Calu3 (cell line): ENCODE data around the gene NUDT13. TPM values are rescaled to one million over a fixed set of nuclear protein-coding genes. Genes with fewer than 3 reads are reported as not detected.

ENCODE experiments used
- BruUV-seq: library from RNA; stranded (reverse); fragments of 400-500 nt; replicated peaks from 2 replicates; lab custom pipeline; 2021; lab: Mats Ljungman, UMichigan
- CTCF ChIA-PET: fragments of 300-600 bp; sonication (Branson Sonifier 250); formaldehyde crosslinking; loops from one replicate; lab custom pipeline; 2022; ENCODE audit warnings: antibody characterized with exemption; lab: Charles Lee
- DNase-seq: peaks from one replicate; pipeline ENCODE4 v3.0.0; 2022
- H3K27ac Mint-ChIP-seq: one replicate; pipeline ENCODE4 v1.8.0; 2022; ENCODE audit warnings: mixed read lengths; ENCODE audit not compliant: unreplicated experiment
- H3K27me3 Mint-ChIP-seq: one replicate; pipeline ENCODE4 v1.8.0; 2022; ENCODE audit warnings: mixed read lengths; ENCODE audit not compliant: unreplicated experiment
- H3K36me3 Mint-ChIP-seq: one replicate; pipeline ENCODE4 v1.8.0; 2022; ENCODE audit warnings: mild to moderate bottlenecking, moderate library complexity, mixed read lengths; ENCODE audit not compliant: insufficient read depth, unreplicated experiment
- H3K4me1 Mint-ChIP-seq: one replicate; pipeline ENCODE4 v1.8.0; 2022; ENCODE audit warnings: mild to moderate bottlenecking, low read depth, mixed read lengths; ENCODE audit not compliant: unreplicated experiment
- H3K4me3 Mint-ChIP-seq: one replicate; pipeline ENCODE4 v1.8.0; 2022; ENCODE audit warnings: mild to moderate bottlenecking, low read depth, moderate library complexity, mixed read lengths; ENCODE audit not compliant: unreplicated experiment
- H3K9me3 Mint-ChIP-seq: one replicate; pipeline ENCODE4 v1.8.0; 2022; ENCODE audit warnings: low read depth, mixed read lengths; ENCODE audit not compliant: unreplicated experiment
- intact Hi-C: fragments of 100-400 bp; cut with micrococcal nuclease; formaldehyde crosslinking; loops from one replicate; pipeline ENCODE4 v1.10.0; 2022; ENCODE audit not compliant: unreplicated experiment
- total RNA-seq: library from RNA; stranded (reverse); gene quantifications from 2 replicates; pipeline ENCODE4 v1.2.3, GENCODE V29; 2022
- TF ChIP-seq, protein P1 (sequence below): fragments of 200-600 bp; IDR thresholded peaks from one replicate; pipeline ENCODE4 v1.8.0; 2022; ENCODE audit warnings: antibody characterized with exemption; ENCODE audit not compliant: unreplicated experiment

Gene NUDT13
- total RNA-seq, 1 experiment from 2014 or later = 0.78 TPM

DNA sequence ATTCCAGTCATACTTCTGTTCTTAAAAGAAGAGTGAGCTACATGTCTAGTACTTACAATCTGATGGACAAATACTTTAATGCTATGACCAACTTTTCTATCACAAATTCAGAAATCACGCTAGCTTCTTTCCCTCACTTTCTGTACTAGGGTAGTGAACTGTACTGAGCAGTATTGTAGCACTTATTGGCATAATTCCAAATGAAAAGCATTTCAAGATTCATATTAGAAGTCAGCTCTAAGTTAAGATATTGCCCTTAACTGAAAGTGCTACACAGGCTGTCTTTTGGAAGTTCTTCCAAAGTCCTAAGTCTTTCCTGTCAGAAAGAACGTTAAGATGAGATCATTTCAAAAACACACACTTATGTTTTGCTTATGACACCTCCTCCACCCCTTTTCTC, 27.0 kb upstream of the NUDT13 start:
- no peak overlapping the region for H3K27ac Mint-ChIP-seq
- CTCF ChIA-PET = no interaction called here
- TF ChIP-seq, protein P1, sequence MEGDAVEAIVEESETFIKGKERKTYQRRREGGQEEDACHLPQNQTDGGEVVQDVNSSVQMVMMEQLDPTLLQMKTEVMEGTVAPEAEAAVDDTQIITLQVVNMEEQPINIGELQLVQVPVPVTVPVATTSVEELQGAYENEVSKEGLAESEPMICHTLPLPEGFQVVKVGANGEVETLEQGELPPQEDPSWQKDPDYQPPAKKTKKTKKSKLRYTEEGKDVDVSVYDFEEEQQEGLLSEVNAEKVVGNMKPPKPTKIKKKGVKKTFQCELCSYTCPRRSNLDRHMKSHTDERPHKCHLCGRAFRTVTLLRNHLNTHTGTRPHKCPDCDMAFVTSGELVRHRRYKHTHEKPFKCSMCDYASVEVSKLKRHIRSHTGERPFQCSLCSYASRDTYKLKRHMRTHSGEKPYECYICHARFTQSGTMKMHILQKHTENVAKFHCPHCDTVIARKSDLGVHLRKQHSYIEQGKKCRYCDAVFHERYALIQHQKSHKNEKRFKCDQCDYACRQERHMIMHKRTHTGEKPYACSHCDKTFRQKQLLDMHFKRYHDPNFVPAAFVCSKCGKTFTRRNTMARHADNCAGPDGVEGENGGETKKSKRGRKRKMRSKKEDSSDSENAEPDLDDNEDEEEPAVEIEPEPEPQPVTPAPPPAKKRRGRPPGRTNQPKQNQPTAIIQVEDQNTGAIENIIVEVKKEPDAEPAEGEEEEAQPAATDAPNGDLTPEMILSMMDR = no peak
- no peaks in the 10 kb centered on the region for H3K36me3 Mint-ChIP-seq
- intact Hi-C loops = no loop called here
- DNase-seq = no peak
- no TSS peak for BruUV-seq
- no peaks in the 10 kb centered on the region for H3K4me1 Mint-ChIP-seq
- H3K4me3 Mint-ChIP-seq = no peak overlapping the region
- no peaks in the 10 kb centered on the region for H3K9me3 Mint-ChIP-seq
- no peaks in the 10 kb centered on the region for H3K27me3 Mint-ChIP-seq

DNA sequence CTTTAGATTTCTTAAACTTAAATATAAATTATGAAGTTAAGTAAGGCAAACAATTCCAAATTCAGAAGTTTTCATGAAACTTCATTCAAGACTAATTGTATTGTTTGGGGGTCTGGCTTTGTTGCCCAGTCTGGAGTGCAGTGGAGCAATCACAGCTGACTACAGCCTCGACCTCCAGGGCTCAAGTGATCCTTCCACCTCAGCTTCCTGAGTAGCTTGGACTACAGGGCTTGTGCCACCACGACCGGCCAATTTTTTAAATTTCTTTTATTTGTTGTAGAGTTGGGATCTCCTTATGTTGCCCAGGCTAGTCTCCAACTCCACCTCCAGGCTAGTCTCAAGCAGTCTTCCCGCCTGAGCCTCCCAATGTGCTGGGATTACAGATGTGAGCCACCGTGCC, 26.0 kb upstream of the NUDT13 start:
- no peaks in the 10 kb centered on the region for H3K36me3 Mint-ChIP-seq
- no TSS peak for BruUV-seq
- no peak overlapping the region for H3K4me3 Mint-ChIP-seq
- DNase-seq = no peak
- no peaks in the 10 kb centered on the region for H3K4me1 Mint-ChIP-seq
- CTCF ChIA-PET = no interaction called here
- H3K9me3 Mint-ChIP-seq = no peaks in the 10 kb centered on the region
- H3K27me3 Mint-ChIP-seq = no peaks in the 10 kb centered on the region
- intact Hi-C loops = no loop called here
- no peak overlapping the region for H3K27ac Mint-ChIP-seq
- TF ChIP-seq, protein P1 = no peak

DNA sequence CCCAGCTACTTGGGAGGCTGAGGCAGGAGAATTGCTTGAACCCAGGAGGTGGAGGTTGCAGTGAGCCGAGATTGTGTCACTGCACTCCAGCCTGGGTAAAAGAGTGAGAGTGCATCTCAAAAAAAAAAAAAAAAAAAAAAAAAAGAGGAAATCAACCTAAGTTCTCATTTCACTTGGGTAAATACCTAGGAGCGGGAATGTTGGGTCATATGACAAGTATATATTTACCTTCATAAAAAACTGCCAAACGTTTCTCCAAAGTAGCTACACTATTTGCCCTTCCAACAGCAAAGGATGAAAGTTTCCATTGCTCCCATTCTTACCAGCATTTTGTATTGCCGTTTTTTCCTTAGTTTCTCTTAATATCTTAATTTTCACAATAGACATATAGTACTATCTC, 23.4 kb upstream of the NUDT13 start:
- no peak overlapping the region for H3K27ac Mint-ChIP-seq
- no peaks in the 10 kb centered on the region for H3K9me3 Mint-ChIP-seq
- TF ChIP-seq, protein P1 = no peak
- no TSS peak for BruUV-seq
- CTCF ChIA-PET = interaction anchor here (0.5 kb wide), 1 partner anchor 461 kb away, joined by 3 read pairs; the partner anchor contains the start of gene MICU1
- H3K4me1 Mint-ChIP-seq = no peaks in the 10 kb centered on the region
- no peak overlapping the region for H3K4me3 Mint-ChIP-seq
- no peaks in the 10 kb centered on the region for H3K27me3 Mint-ChIP-seq
- intact Hi-C loops = no loop called here
- H3K36me3 Mint-ChIP-seq = no peaks in the 10 kb centered on the region
- no peak for DNase-seq

DNA sequence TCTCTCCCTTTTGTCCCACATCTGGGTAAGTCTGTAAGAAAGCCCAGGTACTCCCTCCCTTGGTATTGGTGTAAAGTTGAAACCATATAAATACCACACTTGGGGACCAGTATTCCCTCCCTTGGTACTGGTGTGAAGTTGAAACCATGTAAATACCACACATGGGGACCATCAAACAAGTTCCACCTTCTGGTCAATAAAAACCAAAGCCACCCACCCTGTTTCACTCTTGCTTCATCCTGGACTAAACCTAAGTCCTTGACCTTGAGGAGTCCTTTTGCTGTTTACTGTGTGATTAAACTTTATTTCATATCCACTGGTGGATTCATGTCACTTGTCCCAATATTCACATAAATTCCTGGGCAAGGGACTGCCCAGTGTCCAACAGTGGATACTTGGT, 22.0 kb upstream of the NUDT13 start:
- BruUV-seq = no TSS peak
- TF ChIP-seq, protein P1 = no peak
- Mint-ChIP-seq H3K4me1 (no peaks in the 10 kb centered on the region), H3K27me3 (no peaks in the 10 kb centered on the region), H3K9me3 (no peaks in the 10 kb centered on the region), H3K4me3 (no peak overlapping the region), H3K27ac (no peak overlapping the region), H3K36me3 (no peaks in the 10 kb centered on the region)
- DNase-seq = no peak
- intact Hi-C loops = no loop called here
- CTCF ChIA-PET = no interaction called here
